Esophagus squamous epithelium (tissue), 5 donors: ENCODE measurements around the gene COQ10B. TPM values are rescaled to one million over a fixed set of nuclear protein-coding genes. Genes with fewer than 3 reads are reported as not detected.

Experiments used
- DNase-seq: peaks from one replicate; lab custom pipeline; 2025; lab: John Stamatoyannopoulos, UW
- H3K27ac ChIP-seq, 4 donors: fragments of 200-600 bp; sonication (generic); one replicate each; pipeline ENCODE4 v1.5.1; 2016 to 2019; ENCODE audit warnings: mild to moderate bottlenecking in 1 of 4
- H3K27me3 ChIP-seq, 4 donors: fragments of 200-600 bp; sonication (generic); 1 replicate in 3 of 4; 2 replicates in 1 of 4; pipeline versions ENCODE4 v1.5.1 to v1.6.0; 2017 to 2021; ENCODE audit warnings: antibody characterized with exemption in 1 of 4
- H3K36me3 ChIP-seq, 3 donors: fragments of 200-600 bp; sonication (generic); one replicate each; pipeline ENCODE4 v1.5.1; 2016 to 2019
- H3K4me1 ChIP-seq, 3 donors: fragments of 200-600 bp; sonication (generic); one replicate each; pipeline ENCODE4 v1.5.1; 2017 to 2019
- H3K4me3 ChIP-seq, 4 donors: fragments of 200-600 bp; sonication (generic); 1 replicate in 3 of 4; 2 replicates in 1 of 4; pipeline ENCODE4 v1.5.1; 2016 to 2019; ENCODE audit warnings: mild to moderate bottlenecking in 2 of 4, moderate library complexity in 1 of 4
- H3K9me3 ChIP-seq, 3 donors: fragments of 200-600 bp; sonication (generic); one replicate each; pipeline ENCODE4 v1.5.1; 2016 to 2019
- POLR2A ChIP-seq, 4 donors: fragments of 450-650 bp; IDR thresholded peaks; one replicate each; pipeline ENCODE4 v1.6.1; 2017; ENCODE audit warnings: antibody characterized with exemption in 4 of 4, mild to moderate bottlenecking in 4 of 4, moderate library complexity in 3 of 4
- WGBS, 2 donors: methylation state at CpG; one replicate each; pipeline ENCODE4 v1.1.5; 2018; 5-methylcytosine and 5-hydroxymethylcytosine counted together
- intact Hi-C: fragments of 100-400 bp; cut with DNase I; formaldehyde crosslinking; loops from one replicate; pipeline ENCODE4 v1.15.0; 2022
- total RNA-seq, 4 donors: library from RNA; depleted of rRNA; stranded (reverse); fragments of >200 nt; gene quantifications; one replicate each; pipeline ENCODE4 v1.1.0, GENCODE V29; 2016
- TF ChIP-seq, protein P1 (sequence below), 6 experiments: fragments of 450-650 bp in 4 of 6; fragments of 200-600 bp in 2 of 6; sonication (generic) in 2 of 6; IDR thresholded peaks; one replicate each; pipeline ENCODE4 v1.5.1; 2016 to 2019; ENCODE audit warnings: antibody characterized with exemption in 6 of 6, mild to moderate bottlenecking in 4 of 6, moderate library complexity in 4 of 6
- donor health status: DM: yes; HTN: yes; CAD: no.

The COQ10B gene
- total RNA-seq, 4 donors from 2014 or later = 15.9 to 26.3 (median 22.7) TPM

DNA sequence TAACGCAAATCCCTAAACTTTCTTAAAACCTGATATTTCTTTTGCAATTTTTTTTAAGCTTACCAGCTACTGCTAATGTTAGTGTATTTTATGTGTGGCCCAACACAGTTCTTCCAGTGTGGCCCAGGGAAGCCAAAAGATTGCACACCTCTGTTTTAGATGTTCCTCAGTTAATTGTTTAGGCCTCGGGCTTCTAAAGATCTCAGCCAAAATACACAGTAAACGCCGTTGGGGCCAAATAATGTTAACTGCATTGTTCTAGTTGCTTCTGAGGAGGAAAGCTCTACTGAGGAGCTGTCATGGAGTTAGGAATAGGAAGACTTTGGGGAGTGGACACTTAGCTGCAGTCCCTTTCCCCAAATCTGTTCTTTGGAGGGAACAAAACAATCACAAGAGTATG lies 48.8 kb downstream of the COQ10B start:
- H3K27me3 ChIP-seq = no peaks in the 10 kb centered on the region
- 39 to 41% methylated on average over 4 of the region's 4 CpGs for WGBS, 2 donors
- no peak for DNase-seq
- H3K9me3 ChIP-seq = no peaks in the 10 kb centered on the region
- TF ChIP-seq, protein P1, sequence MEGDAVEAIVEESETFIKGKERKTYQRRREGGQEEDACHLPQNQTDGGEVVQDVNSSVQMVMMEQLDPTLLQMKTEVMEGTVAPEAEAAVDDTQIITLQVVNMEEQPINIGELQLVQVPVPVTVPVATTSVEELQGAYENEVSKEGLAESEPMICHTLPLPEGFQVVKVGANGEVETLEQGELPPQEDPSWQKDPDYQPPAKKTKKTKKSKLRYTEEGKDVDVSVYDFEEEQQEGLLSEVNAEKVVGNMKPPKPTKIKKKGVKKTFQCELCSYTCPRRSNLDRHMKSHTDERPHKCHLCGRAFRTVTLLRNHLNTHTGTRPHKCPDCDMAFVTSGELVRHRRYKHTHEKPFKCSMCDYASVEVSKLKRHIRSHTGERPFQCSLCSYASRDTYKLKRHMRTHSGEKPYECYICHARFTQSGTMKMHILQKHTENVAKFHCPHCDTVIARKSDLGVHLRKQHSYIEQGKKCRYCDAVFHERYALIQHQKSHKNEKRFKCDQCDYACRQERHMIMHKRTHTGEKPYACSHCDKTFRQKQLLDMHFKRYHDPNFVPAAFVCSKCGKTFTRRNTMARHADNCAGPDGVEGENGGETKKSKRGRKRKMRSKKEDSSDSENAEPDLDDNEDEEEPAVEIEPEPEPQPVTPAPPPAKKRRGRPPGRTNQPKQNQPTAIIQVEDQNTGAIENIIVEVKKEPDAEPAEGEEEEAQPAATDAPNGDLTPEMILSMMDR (IDR thresholded peaks at IDR 0.05) = no peak
- no peak for TF ChIP-seq POLR2A (IDR thresholded peaks at IDR 0.05)
- peaks cover 0 to 42% (median 29%) of the 10 kb centered on the region in 3 donors for H3K4me1 ChIP-seq
- intact Hi-C loops = no loop called here
- H3K27ac ChIP-seq = peak overlapping the region in 2 of 4 donors; percentile 96 to 100
- peak overlapping the region in 2 of 4 donors; percentile 83 to 86 for H3K4me3 ChIP-seq
- peaks cover 0 to 37% (median 0%) of the 10 kb centered on the region in 3 donors for H3K36me3 ChIP-seq

DNA sequence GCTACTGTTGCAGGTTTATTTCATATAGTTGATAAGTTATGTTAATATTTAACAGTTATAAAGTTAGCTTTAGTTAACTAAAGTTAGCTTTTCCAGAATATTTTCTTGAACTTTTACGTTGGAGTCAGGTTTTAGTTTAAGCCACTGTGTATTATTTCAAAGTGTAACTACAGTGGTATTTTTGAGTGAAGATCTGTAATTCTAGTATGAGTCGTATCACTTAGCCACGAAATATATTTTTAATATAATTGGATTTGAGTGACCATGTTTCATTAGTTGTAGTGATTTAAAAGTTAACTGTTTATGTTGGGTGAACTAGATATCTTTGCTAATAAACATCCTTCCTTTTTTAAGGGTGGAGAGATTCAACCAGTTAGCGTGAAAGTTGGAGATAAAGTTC lies 49.3 kb downstream of the COQ10B start:
- H3K4me3 ChIP-seq = peak overlapping the region in 1 of 4 donors; percentile 83
- H3K9me3 ChIP-seq = no peaks in the 10 kb centered on the region
- intact Hi-C loops = no loop called here
- 56 to 61% methylated on average over 4 of the region's 4 CpGs for WGBS, 2 donors
- peaks cover 0 to 33% (median 0%) of the 10 kb centered on the region in 3 donors for H3K36me3 ChIP-seq
- peak overlapping the region in 1 of 4 donors; percentile 100 for H3K27ac ChIP-seq
- no peaks in the 10 kb centered on the region for H3K27me3 ChIP-seq
- peaks cover 0 to 37% (median 24%) of the 10 kb centered on the region in 3 donors for H3K4me1 ChIP-seq
- DNase-seq = no peak
- TF ChIP-seq, protein P1 (IDR thresholded peaks at IDR 0.05) = no peak
- no peak for TF ChIP-seq POLR2A (IDR thresholded peaks at IDR 0.05)

DNA sequence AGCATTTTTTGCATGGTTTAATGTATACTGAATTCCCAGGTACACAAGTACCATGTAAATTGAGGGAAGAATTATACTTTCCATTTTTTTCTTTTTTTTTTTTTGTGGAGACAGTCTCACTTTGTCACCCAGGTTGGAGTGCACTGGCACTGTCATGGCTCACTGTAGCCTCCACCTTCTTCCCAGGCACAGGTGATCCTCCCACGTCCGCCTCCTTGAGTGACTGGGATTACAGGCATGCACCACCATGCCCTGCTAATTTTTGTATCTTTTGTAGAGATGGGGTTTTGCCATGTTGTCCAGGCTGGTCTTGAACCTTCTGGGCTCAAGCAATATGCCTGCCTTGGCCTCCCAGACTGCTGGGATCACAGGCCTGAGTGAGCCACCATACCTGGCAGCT lies 50.6 kb downstream of the COQ10B start:
- Histone ChIP-seq H3K9me3 (no peaks in the 10 kb centered on the region), H3K4me3 (no peak overlapping the region), H3K36me3 (peaks cover 0 to 33% (median 0%) of the 10 kb centered on the region in 3 donors), H3K27ac (no peak overlapping the region), H3K4me1 (peaks cover 0 to 24% (median 15%) of the 10 kb centered on the region in 3 donors), H3K27me3 (no peaks in the 10 kb centered on the region)
- no peak for TF ChIP-seq POLR2A (IDR thresholded peaks at IDR 0.05)
- TF ChIP-seq, protein P1 (IDR thresholded peaks at IDR 0.05) = no peak
- WGBS, 2 donors = 95 to 100% methylated on average over 2 of the region's 2 CpGs
- intact Hi-C loops = no loop called here
- no peak for DNase-seq

DNA sequence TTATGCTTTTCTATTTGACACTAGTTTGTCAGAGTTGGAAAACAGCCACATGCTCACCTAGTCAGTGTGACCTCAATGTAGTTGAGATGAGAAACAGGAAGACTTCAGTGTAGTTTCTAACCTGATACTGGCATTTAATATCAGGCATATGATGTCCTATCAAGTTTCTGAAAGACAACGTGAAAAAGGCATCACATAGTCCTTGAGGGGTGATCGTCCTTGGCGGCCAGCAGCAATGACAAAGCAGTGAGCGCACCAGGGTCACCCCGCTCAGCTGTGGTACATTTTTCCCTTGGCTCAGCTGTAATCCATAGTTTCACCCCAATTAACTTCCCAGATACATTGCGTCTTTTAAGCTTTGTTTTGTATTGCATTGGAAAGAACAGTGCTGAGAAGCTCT lies 51.2 kb downstream of the COQ10B start:
- no peak for DNase-seq
- Histone ChIP-seq H3K36me3 (peaks cover 0 to 33% (median 0%) of the 10 kb centered on the region in 3 donors), H3K4me3 (no peak overlapping the region), H3K27ac (no peak overlapping the region), H3K9me3 (no peaks in the 10 kb centered on the region), H3K4me1 (peaks cover 0 to 22% (median 15%) of the 10 kb centered on the region in 3 donors), H3K27me3 (no peaks in the 10 kb centered on the region)
- TF ChIP-seq POLR2A (IDR thresholded peaks at IDR 0.05) = no peak
- TF ChIP-seq, protein P1 (IDR thresholded peaks at IDR 0.05) = no peak
- 88 to 94% methylated on average over 6 of the region's 6 CpGs for WGBS, 2 donors
- intact Hi-C loops = no loop called here

DNA sequence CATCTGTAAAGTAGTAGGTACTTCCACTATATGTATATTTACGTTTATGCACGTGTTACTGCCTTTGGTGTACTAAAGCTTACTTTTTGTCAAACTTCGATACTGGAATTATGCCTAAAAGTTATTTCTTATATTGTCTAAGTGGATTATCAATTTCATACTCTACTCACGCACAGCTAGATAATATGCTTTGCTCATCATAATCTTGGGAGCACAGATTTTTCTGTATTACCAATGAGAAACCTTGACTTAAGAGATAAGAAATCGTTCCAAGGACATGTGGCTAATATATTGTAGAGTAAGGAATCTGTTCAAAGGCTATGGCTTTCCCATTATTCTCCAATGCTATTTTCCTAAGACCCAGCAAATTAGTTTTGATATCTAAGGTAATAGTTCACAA lies 53.3 kb downstream of the COQ10B start:
- Histone ChIP-seq H3K4me1 (peaks cover 0 to 21% (median 10%) of the 10 kb centered on the region in 3 donors), H3K36me3 (peaks cover 0 to 33% (median 0%) of the 10 kb centered on the region in 3 donors), H3K27me3 (no peaks in the 10 kb centered on the region), H3K9me3 (no peaks in the 10 kb centered on the region), H3K27ac (no peak overlapping the region), H3K4me3 (no peak overlapping the region)
- DNase-seq = no peak
- intact Hi-C loops = no loop called here
- 91 to 95% methylated on average over 5 of the region's 5 CpGs for WGBS, 2 donors
- TF ChIP-seq POLR2A (IDR thresholded peaks at IDR 0.05) = no peak
